H9 (cell line): Measurements from ENCODE around the gene UMAD1. TPM values are rescaled to one million over a fixed set of nuclear protein-coding genes. Genes with fewer than 3 reads are reported as not detected.

ENCODE experiments used
- DNase-seq: peaks from one replicate; pipeline ENCODE4 v3.0.0-alpha.2; 2017
- H2AFZ ChIP-seq: one replicate; pipeline ENCODE4 v1.6.1; 2013; ENCODE audit warnings: mild to moderate bottlenecking, low read length, control low read depth, moderate library complexity
- H2AK5ac ChIP-seq: 2 replicates; pipeline ENCODE4 v1.6.1; 2013; ENCODE audit warnings: low read length, control low read depth, mixed read lengths; ENCODE audit not compliant: insufficient read length
- H2BK120ac ChIP-seq: one replicate; pipeline ENCODE4 v1.6.1; 2013; ENCODE audit warnings: low read depth, mild to moderate bottlenecking, low read length, control low read depth, inconsistent platforms; ENCODE audit not compliant: poor library complexity, severe bottlenecking
- H2BK12ac ChIP-seq: 2 replicates; pipeline ENCODE4 v1.6.1; 2013; ENCODE audit warnings: low read length, control low read depth, mixed read lengths, low read depth; ENCODE audit not compliant: insufficient read length
- H2BK15ac ChIP-seq: 2 replicates; pipeline ENCODE4 v1.6.1; 2013; ENCODE audit warnings: low read depth, low read length, control low read depth
- H2BK20ac ChIP-seq: one replicate; pipeline ENCODE4 v1.6.1; 2013; ENCODE audit warnings: low read depth, mild to moderate bottlenecking, low read length, control low read depth, inconsistent platforms; ENCODE audit not compliant: poor library complexity, severe bottlenecking
- H2BK5ac ChIP-seq: 2 replicates; pipeline ENCODE4 v1.6.1; 2013; ENCODE audit warnings: low read length, control low read depth, mixed read lengths; ENCODE audit not compliant: insufficient read length
- H3K14ac ChIP-seq: 2 replicates; pipeline ENCODE4 v1.6.1; 2013; ENCODE audit warnings: low read length, control low read depth; ENCODE audit not compliant: insufficient read depth
- H3K18ac ChIP-seq: 2 replicates; pipeline ENCODE4 v1.6.1; 2013; ENCODE audit warnings: low read depth, mild to moderate bottlenecking, mixed read lengths, low read length, control low read depth; ENCODE audit not compliant: insufficient read length
- H3K23ac ChIP-seq: 2 replicates; pipeline ENCODE4 v1.6.1; 2013; ENCODE audit warnings: low read length, control low read depth, mixed read lengths, low read depth; ENCODE audit not compliant: insufficient read length
- H3K23me2 ChIP-seq: 2 replicates; pipeline ENCODE4 v1.6.1; 2013; ENCODE audit warnings: low read depth, mild to moderate bottlenecking, mixed read lengths, low read length, control low read depth; ENCODE audit not compliant: insufficient read length, poor library complexity, severe bottlenecking
- H3K27ac ChIP-seq: 2 replicates; pipeline ENCODE4 v1.5.1; 2013; ENCODE audit warnings: low read length, control low read depth, mixed read lengths, low read depth; ENCODE audit not compliant: insufficient read length
- H3K27me3 ChIP-seq: 2 replicates; pipeline ENCODE4 v1.6.1; 2013; ENCODE audit warnings: low read length, control low read depth, inconsistent platforms; ENCODE audit not compliant: insufficient read depth
- H3K4ac ChIP-seq: 2 replicates; pipeline ENCODE4 v1.6.1; 2013; ENCODE audit warnings: low read depth, mild to moderate bottlenecking, control low read depth, inconsistent platforms, low read length, moderate library complexity
- H3K4me1 ChIP-seq: 2 replicates; pipeline ENCODE4 v1.6.1; 2013; ENCODE audit warnings: low read length, control low read depth, inconsistent platforms; ENCODE audit not compliant: insufficient read depth
- H3K4me2 ChIP-seq: 2 replicates; pipeline ENCODE4 v1.6.1; 2013; ENCODE audit warnings: low read length, control low read depth, mixed read lengths; ENCODE audit not compliant: insufficient read length, insufficient read depth
- H3K56ac ChIP-seq: 2 replicates; pipeline ENCODE4 v1.6.1; 2013; ENCODE audit warnings: low read depth, mild to moderate bottlenecking, mixed read lengths, low read length, control low read depth; ENCODE audit not compliant: insufficient read length
- H3K79me1 ChIP-seq: 2 replicates; pipeline ENCODE4 v1.6.1; 2013; ENCODE audit warnings: low read depth, mild to moderate bottlenecking, moderate library complexity, low read length, control low read depth, inconsistent platforms; ENCODE audit not compliant: insufficient read depth, poor library complexity, severe bottlenecking
- H3K79me2 ChIP-seq: 2 replicates; pipeline ENCODE4 v1.6.1; 2013; ENCODE audit warnings: low read length, control low read depth, inconsistent platforms; ENCODE audit not compliant: insufficient read depth
- H3K9ac ChIP-seq: 2 replicates; pipeline ENCODE4 v1.6.1; 2013; ENCODE audit warnings: low read length, control low read depth, mixed read lengths; ENCODE audit not compliant: insufficient read length; ENCODE audit errors: extremely low read depth
- H3K9me3 ChIP-seq: one replicate; pipeline ENCODE4 v1.6.1; 2013; ENCODE audit warnings: low read depth, low read length, inconsistent platforms; ENCODE audit not compliant: control insufficient read depth
- H3T11ph ChIP-seq: one replicate; pipeline ENCODE4 v1.6.1; 2013; ENCODE audit warnings: mild to moderate bottlenecking, low read length, control low read depth, inconsistent platforms
- H4K20me1 ChIP-seq: one replicate; pipeline ENCODE4 v1.6.1; 2013; ENCODE audit not compliant: control insufficient read depth, insufficient read length, insufficient read depth
- H4K5ac ChIP-seq: 2 replicates; pipeline ENCODE4 v1.6.1; 2013; ENCODE audit warnings: low read depth, mild to moderate bottlenecking, mixed read lengths, low read length, control low read depth; ENCODE audit not compliant: insufficient read length
- H4K8ac ChIP-seq: replicated peaks from 2 replicates; pipeline ENCODE4 v1.6.1; 2013; ENCODE audit warnings: low read length, control low read depth, mixed read lengths, low read depth; ENCODE audit not compliant: insufficient read length
- H4K91ac ChIP-seq: 2 replicates; pipeline ENCODE4 v1.6.1; 2013; ENCODE audit warnings: low read depth, mild to moderate bottlenecking, moderate library complexity, mixed read lengths, low read length, control low read depth; ENCODE audit not compliant: insufficient read length
- H3K27ac Mint-ChIP-seq, 3 experiments: 2 replicates in 2 of 3; 3 replicates in 1 of 3; pipeline ENCODE4 v1.8.0; 2020 to 2021; ENCODE audit warnings: mixed read lengths in 3 of 3, mild to moderate bottlenecking in 1 of 3, moderate library complexity in 1 of 3
- H3K27me3 Mint-ChIP-seq: 2 replicates; pipeline ENCODE4 v1.8.0; 2021; ENCODE audit warnings: low read depth, mild to moderate bottlenecking, moderate library complexity, mixed read lengths
- H3K36me3 Mint-ChIP-seq, 3 experiments: 2 replicates in 2 of 3; 3 replicates in 1 of 3; pipeline ENCODE4 v1.8.0; 2020 to 2021; ENCODE audit warnings: low read depth in 3 of 3, mixed read lengths in 3 of 3; ENCODE audit not compliant: insufficient read depth in 1 of 3
- H3K4me1 Mint-ChIP-seq, 2 experiments: 2 replicates each; pipeline ENCODE4 v1.8.0; 2020; ENCODE audit warnings: mixed read lengths in 2 of 2
- H3K4me3 Mint-ChIP-seq, 2 experiments: 2 replicates in 1 of 2; 3 replicates in 1 of 2; pipeline ENCODE4 v1.8.0; 2020 to 2021; ENCODE audit warnings: mild to moderate bottlenecking in 2 of 2, mixed read lengths in 2 of 2, moderate library complexity in 1 of 2
- H3K9me3 Mint-ChIP-seq, 2 experiments: 2 replicates in 1 of 2; 3 replicates in 1 of 2; pipeline ENCODE4 v1.8.0; 2020; ENCODE audit warnings: mild to moderate bottlenecking in 2 of 2, mixed read lengths in 2 of 2, moderate library complexity in 1 of 2
- WGBS: extraction: QIAGEN DNeasy Blood & Tissue Kit; methylation state at CpG from one replicate; pipeline ENCODE4 v1.1.7; 2013; ENCODE audit warnings: missing lambda C conversion rate, low lambda C conversion rate, mixed read lengths; ENCODE audit not compliant: insufficient read length; ENCODE audit errors: extremely low coverage; 5-methylcytosine and 5-hydroxymethylcytosine counted together
- total RNA-seq: library from RNA; stranded (reverse); gene quantifications from 2 replicates; pipeline ENCODE4 v1.2.1, GENCODE V29; 2021
- TF ChIP-seq, protein P1 (sequence below): fragments of 200-600 bp; sonication (generic); conservative IDR thresholded peaks from 3 replicates; pipeline ENCODE4 v1.8.0; 2021; ENCODE audit warnings: antibody characterized with exemption, mild to moderate bottlenecking

The UMAD1 gene
- total RNA-seq, 1 experiment from 2014 or later, result 8.9 TPM

DNA sequence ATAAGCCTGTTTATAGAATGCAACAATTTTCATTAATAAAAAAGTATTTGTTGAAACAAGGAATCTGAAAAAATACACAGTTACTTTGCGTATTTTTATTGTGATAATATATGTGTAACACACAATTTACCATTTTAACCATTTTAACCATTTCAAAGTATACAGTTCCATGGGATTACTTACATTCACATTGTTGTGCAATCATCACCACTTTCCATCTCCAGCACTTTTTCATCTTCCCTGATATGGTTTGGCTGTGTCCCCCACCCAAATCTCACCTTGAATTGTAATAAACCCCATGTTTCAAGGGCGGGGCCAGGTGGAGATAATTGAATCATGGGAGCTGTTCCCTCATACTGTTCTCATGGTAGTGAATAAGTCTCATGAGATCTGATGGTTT, 266.8 kb downstream of the UMAD1 start:
- Histone ChIP-seq H4K91ac (no peak overlapping the region), H2BK15ac (no peak overlapping the region), H3K79me1 (no peaks in the 10 kb centered on the region), H3K9ac (no peak overlapping the region), H3K23ac (no peak overlapping the region), H4K8ac (no peak overlapping the region), H3K79me2 (no peaks in the 10 kb centered on the region), H2BK20ac (no peak overlapping the region), H2AFZ (no peak overlapping the region), H4K5ac (no peak overlapping the region), H3K27ac (no peak overlapping the region), H3K56ac (no peak overlapping the region), H2AK5ac (no peak overlapping the region), H2BK12ac (no peak overlapping the region), H3K4me2 (no peak overlapping the region), H3K14ac (no peak overlapping the region), H3T11ph (no peak overlapping the region), H3K9me3 (no peaks in the 10 kb centered on the region), H3K27me3 (no peaks in the 10 kb centered on the region), H4K20me1 (no peaks in the 10 kb centered on the region), H3K23me2 (no peaks in the 10 kb centered on the region), H2BK120ac (no peak overlapping the region), H2BK5ac (no peak overlapping the region), H3K4me1 (peaks cover 2% of the 10 kb centered on the region), H3K18ac (no peak overlapping the region), H3K4ac (no peak overlapping the region)
- Mint-ChIP-seq H3K27me3 (no peaks in the 10 kb centered on the region), H3K9me3 (peaks cover 6% of the 10 kb centered on the region in 2 experiments; a peak in 4 of 5 replicates), H3K4me3 (no peak overlapping the region), H3K27ac (no peak overlapping the region), H3K4me1 (peaks cover 26% of the 10 kb centered on the region in 2 experiments), H3K36me3 (peaks cover 0 to 10% (median 6%) of the 10 kb centered on the region in 3 experiments; a peak in 5 of 7 replicates)
- DNase-seq, result no peak
- no CpG with 5 or more reads among the region's 2 CpGs for WGBS
- TF ChIP-seq, protein P1, sequence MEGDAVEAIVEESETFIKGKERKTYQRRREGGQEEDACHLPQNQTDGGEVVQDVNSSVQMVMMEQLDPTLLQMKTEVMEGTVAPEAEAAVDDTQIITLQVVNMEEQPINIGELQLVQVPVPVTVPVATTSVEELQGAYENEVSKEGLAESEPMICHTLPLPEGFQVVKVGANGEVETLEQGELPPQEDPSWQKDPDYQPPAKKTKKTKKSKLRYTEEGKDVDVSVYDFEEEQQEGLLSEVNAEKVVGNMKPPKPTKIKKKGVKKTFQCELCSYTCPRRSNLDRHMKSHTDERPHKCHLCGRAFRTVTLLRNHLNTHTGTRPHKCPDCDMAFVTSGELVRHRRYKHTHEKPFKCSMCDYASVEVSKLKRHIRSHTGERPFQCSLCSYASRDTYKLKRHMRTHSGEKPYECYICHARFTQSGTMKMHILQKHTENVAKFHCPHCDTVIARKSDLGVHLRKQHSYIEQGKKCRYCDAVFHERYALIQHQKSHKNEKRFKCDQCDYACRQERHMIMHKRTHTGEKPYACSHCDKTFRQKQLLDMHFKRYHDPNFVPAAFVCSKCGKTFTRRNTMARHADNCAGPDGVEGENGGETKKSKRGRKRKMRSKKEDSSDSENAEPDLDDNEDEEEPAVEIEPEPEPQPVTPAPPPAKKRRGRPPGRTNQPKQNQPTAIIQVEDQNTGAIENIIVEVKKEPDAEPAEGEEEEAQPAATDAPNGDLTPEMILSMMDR, result no peak
